HG02852 (cell line): ENCODE measurements around the gene CD27.
"Not testable (repeated sequence)": the region's sequence is repeated elsewhere in the genome, so short reads cannot be mapped to it uniquely, and the experiment has no call there.

ENCODE experiments used
- ATAC-seq: cut with Tn5 transposase; IDR thresholded peaks from one replicate; pipeline ENCODE4 v1.9.1; 2021; ENCODE audit warnings: mild to moderate bottlenecking, moderate library complexity; ENCODE audit not compliant: unreplicated experiment

Gene CD27

GRCh38 chr12:6444704-6445688 is at the start of gene CD27:
Gene CD27, plus strand, starts transcription at chr12:6444955. Its CDS starts 141 bp downstream, at chr12:6445096.
- no peak for ATAC-seq

- no peak for ATAC-seq
These were observed 48.7 kb upstream of the CD27 start for GRCh38 chr12:6396031-6396430.

- ATAC-seq, result no peak
These were observed 44.7 kb upstream of the CD27 start for GRCh38 chr12:6399884-6400644.

GRCh38 chr12:6404390-6404789 is 40.4 kb upstream of the CD27 start:
- ATAC-seq, result no peak

- ATAC-seq, result no peak
These were observed 38.8 kb upstream of the CD27 start for GRCh38 chr12:6405963-6406362.

GRCh38 chr12:6407236-6407954 is 37.4 kb upstream of the CD27 start:
- no peak for ATAC-seq

GRCh38 chr12:6416596-6416995 is 28.2 kb upstream of the CD27 start:
- no peak for ATAC-seq

GRCh38 chr12:6418796-6419195 is 26.0 kb upstream of the CD27 start:
- ATAC-seq, result no peak

- ATAC-seq, result no peak
These were observed 24.4 kb upstream of the CD27 start for GRCh38 chr12:6420364-6420763.

- ATAC-seq, result no peak
These were observed 21.3 kb upstream of the CD27 start for GRCh38 chr12:6423267-6424007.

- ATAC-seq, result no peak
These were observed 20.8 kb upstream of the CD27 start for GRCh38 chr12:6424008-6424347.

GRCh38 chr12:6424866-6425265 is 19.9 kb upstream of the CD27 start:
- no peak for ATAC-seq

- no peak for ATAC-seq
These were observed 18.9 kb upstream of the CD27 start for GRCh38 chr12:6425590-6426531.

GRCh38 chr12:6426882-6427671 is 17.7 kb upstream of the CD27 start:
- peak; percentile 56 for ATAC-seq

GRCh38 chr12:6427796-6428195 is 17.0 kb upstream of the CD27 start:
- ATAC-seq, result not testable (repeated sequence)

- no peak for ATAC-seq
These were observed 16.4 kb upstream of the CD27 start for GRCh38 chr12:6428326-6428725.

GRCh38 chr12:6430124-6430989 is 14.4 kb upstream of the CD27 start:
- ATAC-seq, result no peak

GRCh38 chr12:6432991-6433390 is 11.8 kb upstream of the CD27 start:
- ATAC-seq, result no peak
